Hepatic stellate cell (primary cell): ENCODE results near the gene OR11G2.
"Not testable (repeated sequence)": the region's sequence is repeated elsewhere in the genome, so short reads cannot be mapped to it uniquely, and the experiment has no call there.

Source experiments
- DNase-seq: peaks from one replicate; pipeline ENCODE4 v3.0.0; 2011; ENCODE audit warnings: low spot score

The OR11G2 gene, protein sequence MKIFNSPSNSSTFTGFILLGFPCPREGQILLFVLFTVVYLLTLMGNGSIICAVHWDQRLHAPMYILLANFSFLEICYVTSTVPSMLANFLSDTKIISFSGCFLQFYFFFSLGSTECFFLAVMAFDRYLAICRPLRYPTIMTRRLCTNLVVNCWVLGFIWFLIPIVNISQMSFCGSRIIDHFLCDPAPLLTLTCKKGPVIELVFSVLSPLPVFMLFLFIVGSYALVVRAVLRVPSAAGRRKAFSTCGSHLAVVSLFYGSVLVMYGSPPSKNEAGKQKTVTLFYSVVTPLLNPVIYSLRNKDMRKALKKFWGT

DNA sequence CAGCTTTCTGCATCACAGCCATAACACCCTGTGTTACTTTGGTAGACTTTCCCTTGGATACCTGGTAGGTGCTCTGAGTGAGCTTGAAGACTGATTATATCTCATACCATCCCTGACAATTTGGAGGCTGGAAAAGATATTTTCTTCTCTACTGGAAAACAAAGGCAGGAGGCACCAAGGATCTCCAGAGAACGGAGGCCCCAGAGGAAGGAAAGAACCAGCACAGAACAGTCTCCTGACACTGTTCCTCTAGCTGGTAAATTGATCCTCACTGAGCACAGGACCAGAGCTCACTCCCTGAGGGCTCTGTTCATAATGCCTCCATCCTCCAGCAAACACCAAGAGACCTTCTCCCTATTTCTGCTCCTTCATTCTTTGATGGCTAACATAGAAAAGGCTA is at the start of gene OR11G2:
TSS of gene OR11G2 (plus strand) at position 301 of the 400 bp plus-strand sequence. CDS start 6,542 bp downstream, outside the sequence.
- no peak for DNase-seq

DNA sequence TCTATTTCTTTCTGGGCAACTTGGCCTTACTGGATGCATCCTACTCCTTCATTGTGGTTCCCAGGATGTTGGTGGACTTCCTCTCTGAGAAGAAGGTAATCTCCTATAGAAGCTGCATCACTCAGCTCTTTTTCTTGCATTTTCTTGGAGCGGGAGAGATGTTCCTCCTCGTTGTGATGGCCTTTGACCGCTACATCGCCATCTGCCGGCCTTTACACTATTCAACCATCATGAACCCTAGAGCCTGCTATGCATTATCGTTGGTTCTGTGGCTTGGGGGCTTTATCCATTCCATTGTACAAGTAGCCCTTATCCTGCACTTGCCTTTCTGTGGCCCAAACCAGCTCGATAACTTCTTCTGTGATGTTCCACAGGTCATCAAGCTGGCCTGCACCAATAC is 46.8 kb upstream of the OR11G2 start:
- no peak for DNase-seq

DNA sequence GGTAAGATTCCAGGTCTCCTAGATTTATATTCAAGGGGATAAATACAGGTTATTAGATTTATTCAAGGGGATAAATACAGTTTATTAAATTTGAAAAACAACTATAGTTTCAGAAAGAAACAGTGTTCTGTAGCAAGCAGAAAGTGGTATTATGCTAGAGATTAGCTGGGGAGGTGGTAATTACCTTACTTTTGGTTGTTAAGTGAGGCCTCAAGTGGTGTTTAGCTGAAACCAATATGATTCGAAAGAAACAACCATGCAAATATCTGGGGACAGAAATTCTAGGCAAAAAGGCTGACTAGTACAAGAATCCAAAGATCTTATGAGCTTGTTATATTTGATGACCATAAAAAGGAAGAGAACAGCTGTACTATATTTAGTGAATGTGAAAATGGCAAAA is 45.9 kb upstream of the OR11G2 start:
- DNase-seq, result no peak

DNA sequence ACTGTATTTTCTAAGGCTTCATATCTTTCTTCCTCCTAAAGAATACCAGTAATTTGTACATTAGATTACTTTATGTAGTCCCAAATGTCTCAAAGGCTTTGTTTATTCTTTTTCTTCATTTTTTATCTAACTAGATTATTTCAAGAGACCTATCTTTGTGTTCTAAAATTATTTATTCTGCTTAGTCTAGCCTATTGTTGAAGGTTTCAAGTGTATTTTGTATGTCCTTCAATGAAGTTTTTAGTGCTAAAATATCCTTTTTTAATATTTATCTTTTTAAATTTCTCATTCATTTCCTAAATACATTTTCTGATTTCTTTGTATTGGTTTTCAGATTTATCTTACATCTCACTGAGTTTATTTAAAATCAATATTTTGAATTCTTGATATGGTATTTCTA is 26.2 kb upstream of the OR11G2 start:
- DNase-seq, result no peak

DNA sequence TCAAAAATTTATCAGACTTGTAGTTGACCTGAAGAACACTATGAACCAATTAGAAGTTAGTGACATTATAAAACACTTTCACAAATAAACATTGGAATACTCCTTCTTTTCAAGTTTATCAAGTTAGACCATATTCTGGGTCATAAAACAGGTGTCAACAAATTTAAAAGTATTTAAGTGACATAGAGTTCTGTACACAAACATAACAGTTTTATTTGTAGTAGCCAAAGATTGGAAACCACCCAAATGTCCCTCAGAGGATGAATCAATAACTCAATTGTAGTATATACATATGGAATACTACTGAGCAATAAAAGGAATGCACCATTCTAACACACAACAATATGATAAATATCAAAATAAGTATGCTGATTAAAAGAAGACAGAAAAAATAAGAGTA is 23.6 kb upstream of the OR11G2 start:
- DNase-seq, result no peak

DNA sequence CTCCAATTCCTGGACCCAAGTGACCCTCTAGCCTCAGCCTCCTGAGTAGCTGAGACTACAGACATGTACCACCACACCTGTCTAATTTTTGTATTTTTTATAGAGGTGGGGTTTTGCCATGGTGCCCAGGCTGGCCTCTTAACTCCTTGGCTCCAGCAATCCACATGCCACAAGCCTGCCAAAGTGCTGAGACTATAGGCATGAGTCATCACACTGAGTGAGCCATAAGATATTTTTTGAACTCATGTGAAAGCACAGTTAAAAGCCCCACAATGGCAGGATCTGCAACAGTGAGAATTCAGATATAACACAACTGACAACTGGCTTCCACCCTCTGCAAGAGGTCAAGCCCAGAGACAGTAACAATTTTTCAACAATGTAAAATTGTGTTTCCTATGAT is 20.8 kb upstream of the OR11G2 start:
- DNase-seq, result not testable (repeated sequence)

DNA sequence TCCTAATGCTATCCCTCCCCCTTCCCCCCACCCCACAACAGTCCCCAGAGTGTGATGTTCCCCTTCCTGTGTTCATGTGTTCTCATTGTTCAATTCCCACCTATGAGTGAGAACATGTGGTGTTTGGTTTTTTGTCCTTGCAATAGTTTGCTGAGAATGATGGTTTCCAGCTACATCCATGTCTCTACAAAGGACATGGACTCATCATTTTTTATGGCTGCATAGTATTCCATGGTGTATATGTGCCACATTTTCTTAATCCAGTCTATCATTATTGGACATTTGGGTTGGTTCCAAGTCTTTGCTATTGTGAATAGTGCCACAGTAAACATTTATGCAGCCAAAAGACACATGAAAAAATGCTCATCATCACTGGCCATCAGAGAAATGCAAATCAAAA is 16.5 kb upstream of the OR11G2 start:
- not testable (repeated sequence) for DNase-seq

DNA sequence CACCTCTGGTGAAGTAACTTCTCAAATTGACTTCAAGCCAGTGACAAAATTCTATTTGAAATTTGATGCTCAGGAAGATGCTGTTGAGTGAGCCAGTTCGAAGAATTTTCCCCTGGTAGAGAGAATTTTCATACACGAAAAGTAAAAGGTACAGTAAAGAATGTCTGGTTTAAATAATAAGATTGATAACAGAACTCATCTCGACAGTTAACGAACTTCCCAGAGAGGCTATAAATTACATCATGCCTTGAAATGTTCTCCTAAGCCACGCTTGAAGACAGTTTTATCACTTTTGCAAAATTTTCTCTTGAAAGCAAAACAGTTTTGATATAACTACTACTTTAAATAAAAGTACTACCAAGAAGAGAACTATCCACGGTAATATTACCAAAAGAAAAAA is 14.4 kb upstream of the OR11G2 start:
- no peak for DNase-seq

DNA sequence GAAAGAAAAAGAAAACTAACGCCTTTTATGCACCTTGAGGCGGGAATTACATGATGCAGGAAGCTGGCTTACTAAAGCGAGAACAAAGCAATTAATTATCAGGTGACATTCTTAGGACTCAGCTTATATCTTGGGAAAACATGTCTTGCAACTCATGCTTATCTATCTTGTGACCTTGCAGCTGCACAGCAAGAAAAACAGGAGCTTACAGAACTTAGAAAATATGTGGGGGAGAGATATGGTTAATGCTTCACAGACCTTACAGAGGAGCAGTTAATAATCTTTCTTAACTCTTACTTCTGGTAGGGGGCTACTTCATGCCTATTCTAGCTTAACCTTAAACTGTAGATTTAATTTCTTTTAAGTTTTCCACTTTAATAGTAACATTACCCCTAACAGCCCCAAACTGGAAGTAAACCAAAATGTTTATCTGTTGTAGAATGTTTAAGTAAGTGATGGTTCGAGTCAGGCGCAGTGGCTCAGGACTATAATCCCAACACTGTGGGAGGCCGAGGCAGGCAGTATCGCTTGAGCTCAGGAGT is 13.2 kb upstream of the OR11G2 start:
- no peak for DNase-seq

DNA sequence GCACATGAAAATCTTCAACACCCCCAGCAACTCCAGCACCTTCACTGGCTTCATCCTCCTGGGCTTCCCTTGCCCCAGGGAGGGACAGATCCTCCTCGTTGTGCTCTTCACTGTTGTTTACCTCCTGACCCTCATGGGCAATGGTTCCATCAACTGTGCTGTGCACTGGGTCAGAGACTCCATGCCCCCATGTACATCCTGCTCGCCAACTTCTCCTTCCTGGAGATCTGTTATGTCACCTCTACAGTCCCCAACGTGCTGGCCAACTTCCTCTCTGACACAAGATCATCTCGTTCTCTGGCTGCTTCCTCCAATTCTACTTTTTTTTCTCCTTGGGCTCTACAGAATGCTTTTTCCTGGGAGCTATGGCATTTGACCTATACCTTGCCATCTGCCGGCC is 11.5 kb upstream of the OR11G2 start:
- no peak for DNase-seq

DNA sequence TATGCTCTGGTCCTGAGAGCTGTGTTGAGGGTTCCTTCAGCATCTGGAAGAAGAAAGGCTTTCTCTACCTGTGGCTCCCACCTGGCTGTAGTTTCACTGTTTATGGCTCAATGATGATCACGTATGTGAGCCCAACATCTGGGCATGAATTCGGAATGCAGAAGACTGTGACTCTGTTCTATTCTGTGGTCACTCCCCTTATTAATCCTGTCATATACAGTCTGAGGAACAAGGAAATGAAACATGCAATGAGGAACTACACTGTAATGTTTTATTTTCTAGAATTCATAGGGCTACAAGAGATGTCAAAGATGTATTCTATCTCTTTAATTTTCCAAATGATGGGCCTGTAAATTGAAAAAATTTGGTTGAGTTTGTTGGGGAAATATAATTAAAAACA is 10.8 kb upstream of the OR11G2 start:
- DNase-seq, result no peak

DNA sequence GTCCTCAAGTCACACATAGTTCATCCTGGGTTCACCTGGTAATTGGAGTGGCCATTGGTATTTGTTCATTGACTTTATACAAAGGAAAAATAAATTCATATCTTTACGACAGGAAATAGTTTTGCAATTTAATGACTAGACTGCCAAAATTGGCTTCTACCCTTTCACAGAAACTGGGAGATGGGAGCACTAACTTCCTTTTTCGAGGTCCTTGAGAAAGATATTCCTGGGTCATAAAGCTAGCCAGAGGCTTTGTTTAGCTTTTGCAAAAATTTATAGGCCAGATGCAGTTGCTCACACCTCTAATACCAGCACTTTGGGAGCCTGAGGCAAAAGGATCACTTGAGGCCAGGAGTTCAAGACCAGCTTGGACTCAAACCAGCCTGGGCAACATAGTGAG is 10.2 kb upstream of the OR11G2 start:
- no peak for DNase-seq

DNA sequence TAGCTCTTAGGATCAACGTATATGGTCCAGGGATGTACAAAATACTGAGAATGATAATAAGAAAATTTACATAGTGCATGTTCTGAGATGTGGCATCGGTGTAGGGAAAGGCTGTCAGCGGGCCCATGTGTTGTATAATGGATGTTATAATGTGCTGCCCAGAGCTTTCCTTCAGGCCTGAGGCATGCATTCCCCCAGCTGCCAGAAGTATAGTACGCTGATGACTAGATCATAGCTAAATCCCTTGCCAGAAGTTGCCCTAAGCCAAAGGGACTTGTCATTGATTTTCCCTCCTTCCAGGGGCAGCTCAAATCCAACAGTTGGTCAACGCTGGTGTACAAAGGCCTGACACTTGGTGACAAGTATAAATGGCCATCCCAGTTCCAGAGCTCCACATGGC is 6.5 kb upstream of the OR11G2 start:
- no peak for DNase-seq

DNA sequence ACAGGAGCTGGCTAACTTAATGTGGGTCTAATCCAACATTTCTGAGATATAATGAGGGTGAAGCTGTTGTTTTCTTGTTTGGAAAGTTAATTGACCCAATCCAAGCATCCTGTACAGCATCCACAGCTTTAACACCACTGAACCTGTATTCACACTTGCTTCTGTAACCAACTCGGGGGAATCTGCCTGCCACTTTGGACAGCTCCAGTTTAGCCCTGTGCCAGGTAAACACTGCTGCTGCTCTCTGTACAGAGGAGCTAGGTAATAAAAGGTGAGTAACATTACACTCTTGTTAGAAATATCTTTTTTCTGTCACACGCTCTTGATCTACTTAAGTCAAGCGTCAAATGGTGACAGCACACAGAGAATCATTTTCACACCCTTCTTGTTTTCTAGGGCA is 700 bp downstream of the OR11G2 start:
- DNase-seq, result no peak

DNA sequence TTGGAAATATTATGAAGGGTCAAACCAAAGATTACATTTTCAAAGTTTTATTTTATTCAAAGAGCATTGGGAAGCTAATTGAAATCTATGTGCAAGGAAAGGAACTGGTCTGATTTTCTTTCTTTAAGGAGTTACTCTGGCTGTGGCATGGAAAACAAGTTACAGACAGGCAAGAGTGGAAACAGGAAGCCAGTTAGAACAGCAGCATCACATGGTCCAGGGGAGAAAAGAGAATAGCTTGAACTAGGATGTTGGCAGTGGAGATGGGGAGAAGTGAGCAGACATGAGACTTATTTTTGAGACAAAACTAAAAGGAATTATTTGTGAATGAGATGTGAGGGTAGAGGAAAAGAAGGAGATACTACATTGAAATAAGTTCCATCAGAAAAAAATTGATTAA is 3.4 kb downstream of the OR11G2 start:
- DNase-seq, result no peak

DNA sequence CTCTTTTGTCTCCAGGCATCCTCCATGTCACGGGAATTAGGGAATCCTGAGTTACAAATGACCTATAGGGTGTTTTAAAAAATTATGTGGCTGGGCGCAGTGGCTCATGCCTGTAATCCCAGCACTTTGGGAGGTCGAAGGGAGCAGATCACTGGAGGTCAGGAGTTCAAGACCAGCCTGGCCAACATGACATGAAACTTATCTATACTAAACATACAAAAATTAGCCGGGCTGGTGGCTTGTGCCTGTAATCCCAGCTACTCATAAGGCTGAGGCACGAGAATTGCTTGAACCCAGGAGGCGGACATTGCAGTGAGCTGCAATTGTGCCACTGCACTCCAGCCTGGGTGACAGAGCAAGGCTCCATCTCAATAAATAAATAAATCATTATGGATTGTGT is 4.5 kb downstream of the OR11G2 start:
- DNase-seq, result not testable (repeated sequence)

DNA sequence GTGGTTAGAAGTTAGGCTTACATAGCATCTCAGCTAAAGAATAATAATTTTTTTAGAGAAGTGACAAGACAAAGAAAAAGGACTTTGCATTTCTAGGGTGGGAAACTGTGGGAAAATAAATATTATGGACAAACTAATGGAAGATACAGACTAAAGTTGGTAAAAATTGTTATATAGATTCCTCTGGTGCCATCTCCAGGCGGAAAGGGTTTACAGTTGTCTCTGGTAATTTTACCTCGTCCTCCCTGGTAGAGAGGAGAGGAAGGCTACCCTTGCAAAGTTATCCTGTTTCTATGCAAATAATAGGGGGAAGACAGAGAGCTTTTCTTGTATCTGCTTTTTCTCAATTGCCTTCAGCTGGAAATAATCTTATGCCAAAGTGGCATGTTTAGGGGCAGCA is 5.2 kb downstream of the OR11G2 start:
- DNase-seq, result no peak

DNA sequence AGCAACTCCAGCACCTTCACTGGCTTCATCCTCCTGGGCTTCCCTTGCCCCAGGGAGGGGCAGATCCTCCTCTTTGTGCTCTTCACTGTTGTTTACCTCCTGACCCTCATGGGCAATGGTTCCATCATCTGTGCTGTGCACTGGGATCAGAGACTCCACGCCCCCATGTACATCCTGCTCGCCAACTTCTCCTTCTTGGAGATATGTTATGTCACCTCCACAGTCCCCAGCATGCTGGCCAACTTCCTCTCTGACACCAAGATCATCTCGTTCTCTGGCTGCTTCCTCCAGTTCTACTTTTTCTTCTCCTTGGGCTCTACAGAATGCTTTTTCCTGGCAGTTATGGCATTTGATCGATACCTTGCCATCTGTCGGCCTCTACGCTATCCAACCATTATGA is 6.8 kb downstream of the OR11G2 start:
- no peak for DNase-seq

DNA sequence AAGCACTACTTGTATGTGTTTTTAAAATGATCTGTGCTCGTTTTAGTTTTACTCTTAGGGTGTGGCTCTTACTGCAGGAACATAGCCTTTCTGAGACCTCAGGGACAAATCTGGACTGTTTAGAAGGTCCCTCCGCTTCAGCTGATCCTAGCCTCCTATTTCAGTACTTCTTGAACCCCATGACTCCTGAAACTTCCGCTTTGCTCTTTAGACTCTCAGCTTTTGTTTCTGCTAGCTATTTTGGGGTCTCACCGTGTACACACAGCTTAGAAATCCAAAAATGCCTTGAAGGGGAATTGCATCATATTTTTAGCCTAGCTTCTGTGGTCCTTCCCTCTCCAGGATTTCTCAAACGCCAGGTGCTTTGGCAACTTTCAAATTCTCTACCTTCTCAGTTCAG is 8.3 kb downstream of the OR11G2 start:
- no peak for DNase-seq

DNA sequence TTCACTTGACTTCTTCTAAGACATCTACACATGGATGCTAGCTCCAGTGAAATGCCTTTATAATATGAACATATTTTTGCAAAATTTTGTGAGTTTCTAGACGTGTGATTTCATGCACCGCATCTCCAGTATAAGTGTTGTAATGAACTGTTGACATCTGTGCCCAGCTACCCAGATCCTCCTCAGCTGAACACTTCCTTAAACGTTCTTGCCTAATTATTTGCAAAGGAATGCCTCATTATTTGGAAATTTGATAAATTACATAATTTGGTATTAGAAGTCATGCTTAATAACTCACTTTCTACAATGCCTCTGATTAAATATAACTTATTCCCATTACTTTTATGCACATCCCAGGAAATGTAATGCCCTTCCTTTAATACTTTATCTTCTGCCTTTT is 14.0 kb downstream of the OR11G2 start:
- no peak for DNase-seq

DNA sequence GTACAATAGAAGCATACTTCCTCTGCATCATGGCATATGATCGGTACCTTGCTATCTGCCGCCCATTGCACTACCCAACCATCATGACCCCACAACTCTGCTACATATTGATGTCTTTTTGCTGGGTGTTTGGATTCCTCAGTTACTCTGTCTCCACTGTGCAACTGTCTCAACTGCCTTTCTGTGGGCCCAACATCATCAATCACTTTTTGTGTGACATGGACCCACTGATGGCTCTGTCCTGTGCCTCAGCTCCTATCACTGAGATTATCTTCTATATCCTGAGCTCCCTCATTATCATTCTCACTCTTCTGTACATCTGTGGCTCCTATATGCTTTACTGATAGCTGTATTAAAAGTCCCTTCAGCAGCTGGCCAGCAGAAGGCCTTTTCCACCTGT is 18.9 kb downstream of the OR11G2 start:
- DNase-seq, result no peak

DNA sequence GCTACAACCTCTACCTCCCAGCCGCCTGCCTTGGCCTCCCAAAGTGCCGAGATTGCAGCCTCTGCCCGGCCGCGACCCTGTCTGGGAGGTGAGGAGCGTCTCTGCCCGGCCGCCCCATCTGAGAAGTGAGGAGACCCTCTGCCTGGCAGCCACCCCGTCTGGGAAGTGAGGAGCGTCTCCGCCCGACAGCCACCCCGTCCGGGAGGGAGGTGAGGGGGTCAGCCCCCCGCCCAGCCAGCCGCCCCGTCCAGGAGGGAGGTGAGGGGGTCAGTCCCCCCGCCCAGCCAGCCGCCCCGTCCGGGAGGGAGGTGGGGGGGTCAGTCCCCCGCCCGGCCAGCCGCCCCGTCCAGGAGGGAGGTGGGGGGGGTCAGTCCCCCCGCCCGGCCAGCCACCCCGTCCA is 21.7 kb downstream of the OR11G2 start:
- not testable (repeated sequence) for DNase-seq

DNA sequence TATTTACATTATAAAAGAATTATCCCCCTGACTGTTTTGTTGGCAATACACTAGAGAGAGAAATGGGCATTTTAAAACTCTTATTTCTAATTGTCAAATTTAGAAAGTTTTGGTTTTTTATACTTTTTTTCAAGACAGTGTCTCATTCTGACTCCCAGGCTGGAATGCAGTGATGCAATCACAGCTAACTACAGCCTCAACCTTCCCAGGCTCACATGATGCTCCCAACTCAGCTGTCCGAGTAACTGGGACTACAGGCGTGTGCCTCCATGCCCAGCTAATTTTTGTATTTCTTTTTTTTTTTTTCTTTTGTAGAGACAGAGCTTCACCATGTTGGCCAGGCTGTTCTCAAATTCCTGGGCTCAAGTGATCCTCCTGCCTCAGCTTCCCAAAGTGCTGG is 24.5 kb downstream of the OR11G2 start:
- no peak for DNase-seq

DNA sequence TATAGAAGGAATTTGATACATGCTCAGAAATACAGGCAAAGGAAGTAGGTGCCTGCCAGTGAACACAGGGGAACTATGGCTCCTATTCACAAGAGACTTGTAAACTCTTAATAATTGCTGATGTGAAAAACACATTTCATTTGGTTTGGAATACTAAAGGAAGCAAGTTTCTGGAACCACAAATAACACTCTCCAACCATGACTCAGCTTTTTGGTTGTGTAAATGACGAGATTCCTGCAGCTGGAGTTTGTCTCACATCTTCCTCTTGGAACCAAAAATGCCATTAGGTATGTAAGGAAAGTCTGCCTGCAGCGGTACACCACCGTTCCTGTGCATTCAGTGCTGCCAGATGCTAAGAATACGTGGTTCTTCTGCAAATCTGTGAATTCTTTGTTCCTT is 28.3 kb downstream of the OR11G2 start:
- DNase-seq, result no peak
